ENCODE measurements around the gene BORCS8.

Gene BORCS8

GRCh38 chr19:19147344-19147743, 44.6 kb downstream of the BORCS8 start:
- TF ChIP-seq CTCF (IDR thresholded peaks at IDR 0.05) = no peak

GRCh38 chr19:19146865-19147264, 45.1 kb downstream of the BORCS8 start:
- TF ChIP-seq CTCF (IDR thresholded peaks at IDR 0.05) = no peak

- TF ChIP-seq CTCF (IDR thresholded peaks at IDR 0.05) = peak; percentile 95
These were observed 46.0 kb downstream of the BORCS8 start for GRCh38 chr19:19145684-19146608.

GRCh38 chr19:19145281-19145680, 46.7 kb downstream of the BORCS8 start:
- no peak for TF ChIP-seq CTCF (IDR thresholded peaks at IDR 0.05)

- no peak for TF ChIP-seq CTCF (IDR thresholded peaks at IDR 0.05)
These were observed 49.6 kb downstream of the BORCS8 start for GRCh38 chr19:19142347-19142746.

- no peak for TF ChIP-seq CTCF (IDR thresholded peaks at IDR 0.05)
These were observed 51.5 kb downstream of the BORCS8 start for GRCh38 chr19:19140476-19140875.

DNA sequence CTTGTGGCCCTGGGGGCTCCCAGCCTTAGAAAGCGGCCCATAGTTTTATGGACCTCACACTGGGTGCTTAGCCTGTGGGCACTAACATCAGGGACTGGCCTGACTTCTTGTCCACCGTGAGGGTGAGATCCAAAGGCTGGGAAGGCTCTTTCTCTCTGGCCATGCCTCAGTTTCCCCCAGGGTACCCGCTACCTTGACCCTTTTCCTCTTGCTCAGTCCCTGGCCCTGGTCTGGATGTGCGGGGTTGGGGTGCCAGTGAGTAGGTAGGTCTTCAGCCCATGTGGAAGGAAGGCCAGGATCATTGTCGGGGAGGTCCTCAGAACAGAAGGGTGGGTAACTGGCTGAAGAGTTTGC, 52.1 kb downstream of the BORCS8 start:
- peak; percentile 31 for TF ChIP-seq CTCF (IDR thresholded peaks at IDR 0.05)
